ENCODE measurements around the gene CREG1.

Gene CREG1

GRCh38 chr1:167512046-167512654, 41.4 kb downstream of the CREG1 start:
- no peaks in the 10 kb centered on the region for H3K4me1 ChIP-seq (ENCODE audit: insufficient read depth, low read length)
- H3K9ac ChIP-seq (ENCODE audit: low read length) = no peak overlapping the region
- H3K36me3 ChIP-seq (ENCODE audit: insufficient read depth, low read length) = no peaks in the 10 kb centered on the region
- H3K27me3 ChIP-seq (ENCODE audit: control insufficient read depth in 1 of 2, insufficient read depth in 2 of 2, low read length in 2 of 2) = no peaks in the 10 kb centered on the region
- H3K27ac ChIP-seq (ENCODE audit: low read depth, low read length) = no peak overlapping the region
- no peaks in the 10 kb centered on the region for H3K9me3 ChIP-seq (ENCODE audit: low read length)
- no peak overlapping the region for H3K4me3 ChIP-seq (ENCODE audit: low read depth in 1 of 2, low read length in 2 of 2)

GRCh38 chr1:167511374-167511986, 42.1 kb downstream of the CREG1 start:
- Histone ChIP-seq H3K4me1 (ENCODE audit: insufficient read depth, low read length) (no peaks in the 10 kb centered on the region), H3K4me3 (ENCODE audit: low read depth in 1 of 2, low read length in 2 of 2) (no peak overlapping the region), H3K27ac (ENCODE audit: low read depth, low read length) (no peak overlapping the region), H3K9me3 (ENCODE audit: low read length) (no peaks in the 10 kb centered on the region), H3K36me3 (ENCODE audit: insufficient read depth, low read length) (no peaks in the 10 kb centered on the region), H3K9ac (ENCODE audit: low read length) (no peak overlapping the region), H3K27me3 (ENCODE audit: control insufficient read depth in 1 of 2, insufficient read depth in 2 of 2, low read length in 2 of 2) (no peaks in the 10 kb centered on the region)

GRCh38 chr1:167510881-167511280, 42.7 kb downstream of the CREG1 start:
- no peak overlapping the region for H3K4me3 ChIP-seq (ENCODE audit: low read depth in 1 of 2, low read length in 2 of 2)
- H3K4me1 ChIP-seq (ENCODE audit: insufficient read depth, low read length) = no peaks in the 10 kb centered on the region
- H3K9me3 ChIP-seq (ENCODE audit: low read length) = no peaks in the 10 kb centered on the region
- H3K36me3 ChIP-seq (ENCODE audit: insufficient read depth, low read length) = no peaks in the 10 kb centered on the region
- no peaks in the 10 kb centered on the region for H3K27me3 ChIP-seq (ENCODE audit: control insufficient read depth in 1 of 2, insufficient read depth in 2 of 2, low read length in 2 of 2)
- no peak overlapping the region for H3K27ac ChIP-seq (ENCODE audit: low read depth, low read length)
- no peak overlapping the region for H3K9ac ChIP-seq (ENCODE audit: low read length)

- H3K27ac ChIP-seq (ENCODE audit: low read depth, low read length) = no peak overlapping the region
- no peak overlapping the region for H3K4me3 ChIP-seq (ENCODE audit: low read depth in 1 of 2, low read length in 2 of 2)
- no peak overlapping the region for H3K9ac ChIP-seq (ENCODE audit: low read length)
- no peaks in the 10 kb centered on the region for H3K9me3 ChIP-seq (ENCODE audit: low read length)
- H3K27me3 ChIP-seq (ENCODE audit: control insufficient read depth in 1 of 2, insufficient read depth in 2 of 2, low read length in 2 of 2) = no peaks in the 10 kb centered on the region
- no peaks in the 10 kb centered on the region for H3K36me3 ChIP-seq (ENCODE audit: insufficient read depth, low read length)
- H3K4me1 ChIP-seq (ENCODE audit: insufficient read depth, low read length) = no peaks in the 10 kb centered on the region
These were observed 43.3 kb downstream of the CREG1 start for GRCh38 chr1:167510244-167510643.

DNA sequence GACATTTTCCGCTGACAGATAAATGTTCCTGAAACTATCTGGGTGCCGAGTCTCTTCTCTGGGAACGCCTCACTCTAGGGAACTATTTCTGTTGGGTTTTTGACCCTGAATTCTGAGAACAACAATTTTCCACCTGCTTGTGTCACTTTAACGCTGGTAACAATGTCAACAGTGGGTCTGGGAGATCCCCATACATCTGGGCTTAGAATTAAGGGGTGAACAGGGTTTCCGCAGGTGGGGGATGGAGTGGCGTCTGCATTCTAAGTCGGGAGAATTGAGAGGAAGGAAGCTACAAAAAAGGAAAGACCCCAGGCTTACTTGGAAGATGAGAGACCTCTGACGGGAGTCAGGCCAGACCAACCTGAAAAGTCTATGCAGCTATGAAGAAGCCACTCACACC, 44.0 kb downstream of the CREG1 start:
- no peak overlapping the region for H3K9ac ChIP-seq (ENCODE audit: low read length)
- H3K4me1 ChIP-seq (ENCODE audit: insufficient read depth, low read length) = no peaks in the 10 kb centered on the region
- H3K9me3 ChIP-seq (ENCODE audit: low read length) = no peaks in the 10 kb centered on the region
- no peaks in the 10 kb centered on the region for H3K36me3 ChIP-seq (ENCODE audit: insufficient read depth, low read length)
- H3K4me3 ChIP-seq (ENCODE audit: low read depth in 1 of 2, low read length in 2 of 2) = no peak overlapping the region
- no peak overlapping the region for H3K27ac ChIP-seq (ENCODE audit: low read depth, low read length)
- no peaks in the 10 kb centered on the region for H3K27me3 ChIP-seq (ENCODE audit: control insufficient read depth in 1 of 2, insufficient read depth in 2 of 2, low read length in 2 of 2)

DNA sequence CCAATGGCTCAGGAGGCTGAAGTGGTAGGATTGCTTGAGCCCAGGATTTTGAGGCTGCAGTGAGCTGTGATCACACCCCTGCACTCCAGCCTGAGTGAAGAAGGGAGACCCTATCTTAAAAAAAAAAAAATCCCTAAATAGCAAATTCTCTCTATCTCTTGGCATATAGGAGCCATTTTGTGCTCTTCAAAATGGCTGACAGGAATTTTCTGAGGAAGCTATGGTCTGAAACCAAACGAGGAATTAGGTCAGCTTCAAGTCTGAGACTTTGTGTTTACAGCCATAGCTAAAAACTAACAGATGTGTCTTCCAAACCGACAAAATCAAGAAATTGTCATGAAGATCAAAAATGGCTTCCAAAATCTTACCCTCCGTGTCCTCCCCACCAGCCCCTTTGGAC, 45.8 kb downstream of the CREG1 start:
- Histone ChIP-seq H3K27ac (ENCODE audit: low read depth, low read length) (no peak overlapping the region), H3K27me3 (ENCODE audit: control insufficient read depth in 1 of 2, insufficient read depth in 2 of 2, low read length in 2 of 2) (no peaks in the 10 kb centered on the region), H3K4me3 (ENCODE audit: low read depth in 1 of 2, low read length in 2 of 2) (no peak overlapping the region), H3K4me1 (ENCODE audit: insufficient read depth, low read length) (no peaks in the 10 kb centered on the region), H3K9ac (ENCODE audit: low read length) (no peak overlapping the region), H3K36me3 (ENCODE audit: insufficient read depth, low read length) (no peaks in the 10 kb centered on the region), H3K9me3 (ENCODE audit: low read length) (no peaks in the 10 kb centered on the region)

GRCh38 chr1:167504467-167504827, 49.1 kb downstream of the CREG1 start:
- H3K4me3 ChIP-seq (ENCODE audit: low read depth in 1 of 2, low read length in 2 of 2) = no peak overlapping the region
- no peaks in the 10 kb centered on the region for H3K4me1 ChIP-seq (ENCODE audit: insufficient read depth, low read length)
- no peaks in the 10 kb centered on the region for H3K27me3 ChIP-seq (ENCODE audit: control insufficient read depth in 1 of 2, insufficient read depth in 2 of 2, low read length in 2 of 2)
- H3K9ac ChIP-seq (ENCODE audit: low read length) = no peak overlapping the region
- H3K36me3 ChIP-seq (ENCODE audit: insufficient read depth, low read length) = no peaks in the 10 kb centered on the region
- no peak overlapping the region for H3K27ac ChIP-seq (ENCODE audit: low read depth, low read length)
- H3K9me3 ChIP-seq (ENCODE audit: low read length) = no peaks in the 10 kb centered on the region

GRCh38 chr1:167503626-167504466, 49.7 kb downstream of the CREG1 start:
- Histone ChIP-seq H3K4me1 (ENCODE audit: insufficient read depth, low read length) (no peaks in the 10 kb centered on the region), H3K9me3 (ENCODE audit: low read length) (no peaks in the 10 kb centered on the region), H3K27ac (ENCODE audit: low read depth, low read length) (no peak overlapping the region), H3K27me3 (ENCODE audit: control insufficient read depth in 1 of 2, insufficient read depth in 2 of 2, low read length in 2 of 2) (no peaks in the 10 kb centered on the region), H3K4me3 (ENCODE audit: low read depth in 1 of 2, low read length in 2 of 2) (no peak overlapping the region), H3K36me3 (ENCODE audit: insufficient read depth, low read length) (no peaks in the 10 kb centered on the region), H3K9ac (ENCODE audit: low read length) (no peak overlapping the region)

- Histone ChIP-seq H3K27ac (ENCODE audit: low read depth, low read length) (no peak overlapping the region), H3K27me3 (ENCODE audit: control insufficient read depth in 1 of 2, insufficient read depth in 2 of 2, low read length in 2 of 2) (no peaks in the 10 kb centered on the region), H3K36me3 (ENCODE audit: insufficient read depth, low read length) (no peaks in the 10 kb centered on the region), H3K4me3 (ENCODE audit: low read depth in 1 of 2, low read length in 2 of 2) (no peak overlapping the region), H3K4me1 (ENCODE audit: insufficient read depth, low read length) (no peaks in the 10 kb centered on the region), H3K9ac (ENCODE audit: low read length) (no peak overlapping the region), H3K9me3 (ENCODE audit: low read length) (no peaks in the 10 kb centered on the region)
These were observed 50.7 kb downstream of the CREG1 start for GRCh38 chr1:167502719-167503462.

- Histone ChIP-seq H3K27ac (ENCODE audit: low read depth, low read length) (no peak overlapping the region), H3K27me3 (ENCODE audit: control insufficient read depth in 1 of 2, insufficient read depth in 2 of 2, low read length in 2 of 2) (no peaks in the 10 kb centered on the region), H3K9me3 (ENCODE audit: low read length) (no peaks in the 10 kb centered on the region), H3K36me3 (ENCODE audit: insufficient read depth, low read length) (no peaks in the 10 kb centered on the region), H3K4me3 (ENCODE audit: low read depth in 1 of 2, low read length in 2 of 2) (no peak overlapping the region), H3K4me1 (ENCODE audit: insufficient read depth, low read length) (no peaks in the 10 kb centered on the region), H3K9ac (ENCODE audit: low read length) (no peak overlapping the region)
These were observed 51.4 kb downstream of the CREG1 start for GRCh38 chr1:167502192-167502551.

GRCh38 chr1:167501515-167502191, 51.9 kb downstream of the CREG1 start:
- H3K9me3 ChIP-seq (ENCODE audit: low read length) = no peaks in the 10 kb centered on the region
- H3K4me1 ChIP-seq (ENCODE audit: insufficient read depth, low read length) = no peaks in the 10 kb centered on the region
- H3K27me3 ChIP-seq (ENCODE audit: control insufficient read depth in 1 of 2, insufficient read depth in 2 of 2, low read length in 2 of 2) = no peaks in the 10 kb centered on the region
- no peaks in the 10 kb centered on the region for H3K36me3 ChIP-seq (ENCODE audit: insufficient read depth, low read length)
- no peak overlapping the region for H3K9ac ChIP-seq (ENCODE audit: low read length)
- H3K4me3 ChIP-seq (ENCODE audit: low read depth in 1 of 2, low read length in 2 of 2) = no peak overlapping the region
- H3K27ac ChIP-seq (ENCODE audit: low read depth, low read length) = no peak overlapping the region
